Esophagus (tissue), 2 donors: ENCODE results near the gene SFXN4. TPM values are rescaled to one million over a fixed set of nuclear protein-coding genes. Genes with fewer than 3 reads are reported as not detected.

ENCODE experiments used
- H3K27ac ChIP-seq, 2 donors: one replicate each; pipeline ENCODE4 v1.5.1; 2013; ENCODE audit warnings: low read depth in 2 of 2, mild to moderate bottlenecking in 2 of 2, inconsistent platforms in 1 of 2, low read length in 1 of 2, moderate library complexity in 1 of 2
- H3K27me3 ChIP-seq, 2 donors: one replicate each; pipeline ENCODE4 v1.6.1; 2013; ENCODE audit warnings: low read length in 2 of 2, control low read depth in 1 of 2, mild to moderate bottlenecking in 1 of 2; ENCODE audit not compliant: insufficient read depth in 2 of 2, control insufficient read depth in 1 of 2
- H3K36me3 ChIP-seq, 2 donors: one replicate each; pipeline ENCODE4 v1.6.1; 2013; ENCODE audit warnings: low read length in 1 of 2; ENCODE audit not compliant: control insufficient read depth in 2 of 2, insufficient read depth in 2 of 2
- H3K4me1 ChIP-seq, 2 donors: one replicate each; pipeline ENCODE4 v1.6.1; 2013; ENCODE audit warnings: low read length in 1 of 2; ENCODE audit not compliant: control insufficient read depth in 2 of 2, insufficient read depth in 2 of 2
- H3K4me3 ChIP-seq, 2 donors: one replicate each; pipeline ENCODE4 v1.5.1; 2013; ENCODE audit warnings: low read length in 2 of 2, mild to moderate bottlenecking in 2 of 2, low read depth in 1 of 2, moderate library complexity in 1 of 2
- H3K9me3 ChIP-seq, 2 donors: one replicate each; pipeline ENCODE4 v1.6.1; 2013; ENCODE audit warnings: mild to moderate bottlenecking in 2 of 2, low read depth in 1 of 2, low read length in 1 of 2, moderate library complexity in 1 of 2; ENCODE audit not compliant: control insufficient read depth in 2 of 2, insufficient read depth in 1 of 2
- WGBS, 2 donors: extraction: QIAGEN DNeasy Blood & Tissue Kit; methylation state at CpG; one replicate each; pipeline ENCODE4 v1.1.7; 2013; 5-methylcytosine and 5-hydroxymethylcytosine counted together
- polyA plus RNA-seq, 2 donors: library from polyadenylated mRNA; stranded (reverse); fragments of 200-250 nt; gene quantifications; one replicate each; pipeline ENCODE4 v1.2.3, GENCODE V29; 2013
- donor health status: healthy with polysubstance abuse.
- donor health status: Bipolar disorder and iron deficiency.

SFXN4 gene
- polyA plus RNA-seq, 2 donors = 20.8 to 22.7 TPM

DNA sequence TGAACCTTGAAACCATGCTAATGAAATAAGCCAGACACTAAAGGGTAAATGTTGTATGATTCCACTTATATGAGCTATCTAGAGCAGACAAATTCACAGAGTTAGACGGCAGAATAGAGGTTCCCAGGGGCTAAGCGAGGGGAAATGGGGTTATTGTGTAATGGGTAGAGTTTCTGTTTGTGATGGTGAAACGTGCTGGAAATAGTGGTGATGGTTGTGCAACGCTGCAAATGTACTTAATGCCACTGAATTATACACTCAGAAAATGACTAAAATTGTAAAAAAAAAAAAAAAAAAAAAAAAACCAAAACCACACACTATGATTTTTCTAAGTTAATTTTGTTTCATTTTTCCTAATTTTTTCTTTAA is 30.0 kb downstream of the SFXN4 start:
- Histone ChIP-seq H3K4me3 (no peak overlapping the region), H3K27me3 (no peaks in the 10 kb centered on the region), H3K27ac (no peak overlapping the region), H3K4me1 (no peaks in the 10 kb centered on the region), H3K9me3 (no peaks in the 10 kb centered on the region), H3K36me3 (peaks cover 3 to 33% of the 10 kb centered on the region in 2 donors)
- WGBS, 2 donors = 67 to 75% methylated on average over 4 of the region's 4 CpGs

DNA sequence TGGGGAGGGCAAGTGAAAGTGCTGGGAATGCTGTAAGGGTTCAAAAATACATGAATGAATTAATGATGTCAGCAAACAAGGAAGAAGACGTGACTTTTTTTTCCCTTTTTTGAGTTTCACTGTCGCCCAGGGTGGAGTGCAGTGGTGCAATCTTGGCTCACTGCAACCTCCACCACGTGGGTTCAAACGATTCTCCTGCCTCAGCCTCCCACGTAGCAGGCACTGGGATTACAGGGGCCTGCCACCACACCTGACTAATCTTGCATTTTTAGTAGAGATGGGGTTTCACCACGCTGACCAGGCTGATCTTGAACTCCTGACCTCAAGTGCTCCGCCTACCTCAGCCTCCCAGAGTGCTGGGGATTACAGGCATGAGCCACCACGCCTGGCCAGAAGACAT is 31.6 kb downstream of the SFXN4 start:
- no peak overlapping the region for H3K27ac ChIP-seq
- H3K4me1 ChIP-seq = no peaks in the 10 kb centered on the region
- WGBS, 2 donors = 80 to 85% methylated on average over 8 of the region's 8 CpGs
- H3K27me3 ChIP-seq = no peaks in the 10 kb centered on the region
- H3K36me3 ChIP-seq = peaks cover 8 to 26% of the 10 kb centered on the region in 2 donors
- H3K9me3 ChIP-seq = no peaks in the 10 kb centered on the region
- no peak overlapping the region for H3K4me3 ChIP-seq

DNA sequence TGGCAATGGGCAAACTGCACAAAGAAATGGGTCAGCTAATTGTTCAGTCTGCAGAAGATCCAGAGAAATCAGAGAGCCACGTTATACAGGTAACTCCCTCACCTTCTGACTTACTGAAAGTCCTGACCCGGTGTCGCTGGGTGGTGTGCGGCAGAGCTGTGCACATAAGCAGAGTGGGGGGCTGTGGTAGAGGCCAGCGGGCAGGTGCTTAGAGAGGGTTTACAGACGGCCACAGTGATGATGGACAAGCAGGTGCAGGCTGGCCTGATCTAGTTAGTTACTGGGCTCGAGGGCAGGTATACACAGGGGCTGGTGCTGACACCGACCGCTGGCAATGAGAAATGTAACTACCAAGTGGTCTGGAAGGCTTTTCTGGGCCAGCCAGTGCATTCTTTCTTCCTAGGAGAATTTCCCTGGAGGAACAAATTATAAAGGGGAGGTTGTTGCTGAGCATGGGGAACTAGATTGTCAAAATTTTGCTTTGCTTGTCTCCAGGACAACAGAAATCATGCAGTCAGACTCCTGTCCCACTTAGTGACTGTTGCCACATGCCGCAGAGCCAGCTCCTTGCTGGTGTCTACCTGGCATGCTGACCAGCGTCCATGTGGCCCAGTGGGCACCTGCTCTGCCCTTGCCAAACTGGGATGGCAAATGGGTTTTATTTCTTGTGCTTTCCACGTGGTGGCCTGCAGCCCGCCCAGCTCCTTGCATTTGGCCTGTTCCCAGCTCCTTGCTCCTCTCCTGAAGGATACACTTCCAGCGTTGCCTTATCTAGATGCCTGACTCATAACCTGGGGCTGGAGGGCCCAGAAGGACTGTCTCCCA is 32.8 kb downstream of the SFXN4 start:
- H3K4me3 ChIP-seq = no peak overlapping the region
- H3K27me3 ChIP-seq = no peaks in the 10 kb centered on the region
- no peaks in the 10 kb centered on the region for H3K4me1 ChIP-seq
- no peaks in the 10 kb centered on the region for H3K9me3 ChIP-seq
- WGBS, 2 donors = 91% methylated on average over 14 of the region's 14 CpGs
- H3K27ac ChIP-seq = peak overlapping the region in 1 of 2 donors; percentile 0
- H3K36me3 ChIP-seq = peaks cover 9 to 23% of the 10 kb centered on the region in 2 donors

DNA sequence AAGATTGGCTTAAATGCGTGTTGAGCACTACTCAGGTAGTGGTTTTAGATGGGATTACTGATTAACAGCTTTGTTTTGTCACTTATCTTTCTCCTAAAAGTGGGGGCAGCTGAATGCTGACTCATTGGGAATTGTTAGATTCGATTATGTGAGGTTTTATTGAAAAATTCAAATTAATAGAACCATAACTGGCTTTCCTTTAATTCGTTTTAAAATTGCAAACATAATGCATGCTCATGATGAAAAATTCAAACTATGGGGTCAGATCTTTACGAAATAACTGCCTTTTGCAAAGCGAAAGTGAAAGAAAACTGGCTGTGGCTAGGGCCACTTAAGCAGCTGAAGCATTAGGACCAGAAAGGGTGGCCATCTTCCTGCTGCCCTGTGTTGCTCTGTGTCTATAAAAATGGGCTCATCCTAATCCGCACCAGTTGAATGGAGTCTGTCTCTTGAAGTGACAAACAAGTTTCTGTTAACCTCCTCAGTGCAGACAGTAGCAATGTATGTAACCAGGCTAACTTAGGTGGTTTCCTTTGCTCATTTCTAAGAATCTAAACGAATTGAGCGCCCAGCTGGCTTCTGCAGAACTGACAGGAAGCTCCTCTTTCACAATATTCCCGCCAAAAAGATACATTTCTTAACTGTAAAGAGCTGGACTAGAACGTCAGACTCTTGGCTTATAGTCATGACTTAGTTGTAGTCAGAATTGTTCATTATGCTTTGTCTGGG is 33.8 kb downstream of the SFXN4 start:
- WGBS, 2 donors = 54 to 57% methylated on average over 10 of the region's 10 CpGs
- peaks cover 9 to 23% of the 10 kb centered on the region in 2 donors for H3K36me3 ChIP-seq
- H3K27me3 ChIP-seq = no peaks in the 10 kb centered on the region
- H3K4me3 ChIP-seq = peak overlapping the region in 1 of 2 donors; percentile 17
- H3K27ac ChIP-seq = peak overlapping the region in 1 of 2 donors; percentile 11
- no peaks in the 10 kb centered on the region for H3K4me1 ChIP-seq
- no peaks in the 10 kb centered on the region for H3K9me3 ChIP-seq

DNA sequence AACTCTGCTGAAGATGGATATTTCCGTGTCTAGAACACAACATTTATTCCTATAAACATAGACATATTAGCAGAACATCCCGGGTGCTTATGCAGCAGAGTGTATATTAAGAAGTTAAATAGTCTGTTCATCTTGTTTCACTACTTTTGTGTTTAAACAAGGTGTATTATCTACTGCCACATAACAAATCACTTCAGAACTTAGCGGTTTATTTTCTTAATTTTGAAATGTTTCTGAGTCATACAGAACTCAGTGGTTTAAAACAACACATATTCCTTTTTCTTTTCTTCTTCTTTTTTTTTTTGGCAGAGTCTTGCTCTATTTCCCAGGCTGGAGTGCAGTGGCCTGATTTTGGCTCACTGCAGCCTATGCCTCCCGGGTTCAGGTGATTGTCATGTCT is 35.8 kb downstream of the SFXN4 start:
- WGBS, 2 donors = 85 to 86% methylated on average over 4 of the region's 4 CpGs
- peaks cover 9 to 23% of the 10 kb centered on the region in 2 donors for H3K36me3 ChIP-seq
- H3K27me3 ChIP-seq = no peaks in the 10 kb centered on the region
- no peak overlapping the region for H3K4me3 ChIP-seq
- H3K9me3 ChIP-seq = no peaks in the 10 kb centered on the region
- no peaks in the 10 kb centered on the region for H3K4me1 ChIP-seq
- no peak overlapping the region for H3K27ac ChIP-seq

DNA sequence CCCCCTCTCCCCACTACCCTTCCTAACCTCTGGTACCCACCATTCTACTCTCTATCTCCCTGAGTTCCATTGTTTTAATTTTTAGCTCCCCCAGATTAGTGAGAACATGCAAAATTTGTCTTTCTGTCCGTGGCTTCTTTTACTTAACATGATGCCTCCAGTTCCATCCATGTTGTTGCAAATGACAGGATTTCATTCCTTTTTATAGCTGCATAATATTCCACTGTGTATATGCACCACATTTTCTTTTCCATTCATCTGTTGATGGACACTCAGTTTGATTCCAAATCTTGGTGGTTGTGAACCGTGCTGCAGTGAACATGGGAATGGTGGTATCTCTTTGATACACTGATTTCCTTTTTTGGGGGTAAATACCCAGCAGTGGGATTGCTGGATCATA is 39.6 kb downstream of the SFXN4 start:
- no peak overlapping the region for H3K27ac ChIP-seq
- no peaks in the 10 kb centered on the region for H3K27me3 ChIP-seq
- no peaks in the 10 kb centered on the region for H3K9me3 ChIP-seq
- peaks cover 9 to 15% of the 10 kb centered on the region in 2 donors for H3K36me3 ChIP-seq
- no peak overlapping the region for H3K4me3 ChIP-seq
- WGBS, 2 donors = 95 to 97% methylated on average over 2 of the region's 2 CpGs
- H3K4me1 ChIP-seq = no peaks in the 10 kb centered on the region

GRCh38 chr10:119120875-119121274 is 44.6 kb downstream of the SFXN4 start:
- Histone ChIP-seq H3K36me3 (peaks cover 0 to 16% of the 10 kb centered on the region in 2 donors), H3K4me1 (no peaks in the 10 kb centered on the region), H3K4me3 (no peak overlapping the region), H3K27ac (no peak overlapping the region), H3K27me3 (no peaks in the 10 kb centered on the region), H3K9me3 (no peaks in the 10 kb centered on the region)
- WGBS, 2 donors = 93% methylated on average over 2 of the region's 2 CpGs

DNA sequence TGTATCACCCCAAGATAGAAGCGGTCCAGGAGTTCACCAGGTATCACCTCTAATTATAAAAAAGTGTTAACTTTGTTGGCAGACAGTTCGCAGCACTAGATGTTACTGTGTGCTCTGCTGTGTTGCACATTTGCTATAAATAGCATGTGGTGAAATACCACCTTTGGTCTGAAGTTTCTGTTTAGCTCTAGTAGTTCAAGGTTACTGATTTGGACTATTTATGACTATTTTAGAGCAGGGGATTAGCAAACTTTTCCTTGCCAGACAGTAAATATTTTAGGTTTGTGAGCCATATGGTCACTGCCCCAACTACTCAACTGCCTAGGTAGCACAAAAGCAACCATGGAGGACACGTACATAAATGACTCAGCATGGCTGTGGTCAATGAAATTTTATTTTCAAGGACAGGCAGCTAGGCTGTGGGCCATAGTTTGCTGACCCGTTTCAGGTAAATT is 45.1 kb downstream of the SFXN4 start:
- no peaks in the 10 kb centered on the region for H3K4me1 ChIP-seq
- no peaks in the 10 kb centered on the region for H3K9me3 ChIP-seq
- H3K27ac ChIP-seq = no peak overlapping the region
- H3K27me3 ChIP-seq = no peaks in the 10 kb centered on the region
- 62 to 78% methylated on average over 4 of the region's 4 CpGs for WGBS, 2 donors
- H3K36me3 ChIP-seq = peaks cover 0 to 16% of the 10 kb centered on the region in 2 donors
- H3K4me3 ChIP-seq = no peak overlapping the region

DNA sequence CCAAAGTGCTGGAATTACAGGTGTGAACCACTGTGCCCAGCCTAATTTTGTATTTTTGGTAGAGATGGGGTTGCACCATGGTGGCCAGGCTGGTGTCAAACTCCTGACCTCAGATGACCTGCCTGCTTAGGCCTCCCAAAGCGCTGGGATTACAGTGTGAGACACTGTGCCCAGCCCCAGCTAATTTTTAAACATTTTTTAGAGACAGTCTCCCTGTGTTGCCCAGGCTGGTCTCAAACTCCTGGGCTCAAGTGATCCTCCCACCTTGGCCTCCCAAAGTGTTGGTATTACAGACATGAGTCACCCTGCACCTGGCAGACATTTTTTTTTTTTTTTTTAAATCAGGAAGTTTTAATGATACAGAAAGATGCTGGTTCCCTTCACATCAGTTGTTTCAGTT is 46.1 kb downstream of the SFXN4 start:
- H3K4me1 ChIP-seq = no peaks in the 10 kb centered on the region
- H3K36me3 ChIP-seq = peaks cover 1 to 14% of the 10 kb centered on the region in 2 donors
- no peaks in the 10 kb centered on the region for H3K27me3 ChIP-seq
- H3K9me3 ChIP-seq = no peaks in the 10 kb centered on the region
- H3K27ac ChIP-seq = no peak overlapping the region
- 96 to 100% methylated on average over 1 of the region's 1 CpG for WGBS, 2 donors
- no peak overlapping the region for H3K4me3 ChIP-seq
